MCF 10A (cell line): ENCODE results near the gene SNTB2. TPM values are rescaled to one million over a fixed set of nuclear protein-coding genes. Genes with fewer than 3 reads are reported as not detected.

ENCODE experiments used
- BruUV-seq: library from RNA; stranded (reverse); fragments of 400-500 nt; replicated peaks from 2 replicates; lab custom pipeline; 2021; lab: Mats Ljungman, UMichigan
- CTCF ChIA-PET: fragments of 300-600 bp; sonication (Branson Sonifier 250); formaldehyde crosslinking; extraction: SDS; loops from one replicate; lab custom pipeline; 2021; ENCODE audit warnings: antibody characterized with exemption, inconsistent platforms; lab: Yijun Ruan, JAX
- POLR2A ChIA-PET: fragments of 300-600, 350-650 bp; sonication (Branson Sonifier 250); formaldehyde crosslinking; extraction: SDS; loops from one replicate; lab custom pipeline; 2020; ENCODE audit warnings: antibody characterized with exemption, inconsistent platforms; lab: Yijun Ruan, JAX
- DNase-seq: peaks from one replicate; pipeline ENCODE4 v3.0.0-alpha.2; 2018; ENCODE audit not compliant: unreplicated experiment
- H3K27ac Mint-ChIP-seq: one replicate; pipeline ENCODE4 v1.8.0; 2022; ENCODE audit warnings: mild to moderate bottlenecking, low read depth, mixed read lengths; ENCODE audit not compliant: unreplicated experiment
- H3K27me3 Mint-ChIP-seq: one replicate; pipeline ENCODE4 v1.8.0; 2022; ENCODE audit warnings: mixed read lengths; ENCODE audit not compliant: insufficient read depth, unreplicated experiment
- H3K36me3 Mint-ChIP-seq: one replicate; pipeline ENCODE4 v1.8.0; 2022; ENCODE audit warnings: mild to moderate bottlenecking, moderate library complexity, mixed read lengths; ENCODE audit not compliant: insufficient read depth, unreplicated experiment
- H3K4me1 Mint-ChIP-seq: one replicate; pipeline ENCODE4 v1.8.0; 2022; ENCODE audit warnings: mixed read lengths; ENCODE audit not compliant: insufficient read depth, unreplicated experiment
- H3K4me3 Mint-ChIP-seq: one replicate; pipeline ENCODE4 v1.8.0; 2022; ENCODE audit warnings: mild to moderate bottlenecking, moderate library complexity, mixed read lengths; ENCODE audit not compliant: unreplicated experiment
- H3K9me3 Mint-ChIP-seq: one replicate; pipeline ENCODE4 v1.8.0; 2022; ENCODE audit warnings: mixed read lengths; ENCODE audit not compliant: unreplicated experiment
- intact Hi-C: fragments of 100-400 bp; cut with micrococcal nuclease; formaldehyde crosslinking; loops from 2 replicates; pipeline ENCODE4 v1.14.1; 2022
- total RNA-seq: library from RNA; stranded (reverse); gene quantifications from 2 replicates; pipeline ENCODE4 v1.2.3, GENCODE V29; 2022
- TF ChIP-seq, protein P1 (sequence below): fragments of 200-600 bp; IDR thresholded peaks from one replicate; pipeline ENCODE4 v1.8.0; 2022; ENCODE audit warnings: antibody characterized with exemption, mild to moderate bottlenecking; ENCODE audit not compliant: unreplicated experiment

Gene SNTB2
- total RNA-seq, 1 experiment from 2014 or later = 20.2 TPM

DNA sequence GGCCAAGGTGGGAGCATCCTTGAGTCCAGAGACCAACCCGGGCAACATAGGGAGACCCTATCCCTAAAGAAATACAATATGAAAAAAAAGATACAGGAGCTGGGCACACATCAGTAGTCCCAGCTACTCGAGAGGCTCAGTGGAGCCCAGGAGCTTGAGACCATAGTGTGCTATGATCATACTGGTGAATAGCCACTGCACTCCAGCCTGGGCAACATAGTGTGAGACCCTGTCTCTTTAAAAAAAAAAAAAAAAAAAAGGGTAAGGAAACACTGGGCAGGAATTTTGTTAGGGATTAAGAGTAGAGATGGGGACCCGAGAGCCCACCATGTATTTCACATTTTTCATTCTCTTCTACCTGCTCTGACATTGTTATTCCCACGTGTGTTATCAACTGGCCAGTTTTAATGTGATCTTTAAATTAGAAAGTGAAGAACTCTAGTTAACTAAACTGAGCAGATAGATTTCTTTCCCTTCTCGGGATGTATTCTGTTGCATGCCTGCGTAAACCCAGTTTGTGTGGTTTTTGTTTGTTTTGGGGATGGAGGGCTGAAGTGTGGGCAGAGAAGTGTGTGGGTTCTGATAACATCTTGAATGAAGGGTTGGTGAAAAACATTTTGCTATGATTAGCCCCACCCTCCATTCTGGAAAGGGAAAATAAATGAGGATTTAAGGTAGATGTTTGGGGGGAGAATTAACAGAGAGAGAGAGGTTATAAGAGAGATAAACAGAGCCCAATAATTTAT lies 17.2 kb upstream of the SNTB2 start:
- Mint-ChIP-seq H3K36me3 (peaks cover 63% of the 10 kb centered on the region), H3K27me3 (no peaks in the 10 kb centered on the region), H3K27ac (peak overlapping the region; percentile 17), H3K9me3 (no peaks in the 10 kb centered on the region), H3K4me3 (no peak overlapping the region), H3K4me1 (peaks cover 8% of the 10 kb centered on the region)
- DNase-seq = no peak
- CTCF ChIA-PET = interaction anchor here (0.6 kb wide), 1 partner anchor 10 kb away, joined by 4 read pairs; no protein-coding TSS in a partner anchor
- no TSS peak for BruUV-seq
- TF ChIP-seq, protein P1, sequence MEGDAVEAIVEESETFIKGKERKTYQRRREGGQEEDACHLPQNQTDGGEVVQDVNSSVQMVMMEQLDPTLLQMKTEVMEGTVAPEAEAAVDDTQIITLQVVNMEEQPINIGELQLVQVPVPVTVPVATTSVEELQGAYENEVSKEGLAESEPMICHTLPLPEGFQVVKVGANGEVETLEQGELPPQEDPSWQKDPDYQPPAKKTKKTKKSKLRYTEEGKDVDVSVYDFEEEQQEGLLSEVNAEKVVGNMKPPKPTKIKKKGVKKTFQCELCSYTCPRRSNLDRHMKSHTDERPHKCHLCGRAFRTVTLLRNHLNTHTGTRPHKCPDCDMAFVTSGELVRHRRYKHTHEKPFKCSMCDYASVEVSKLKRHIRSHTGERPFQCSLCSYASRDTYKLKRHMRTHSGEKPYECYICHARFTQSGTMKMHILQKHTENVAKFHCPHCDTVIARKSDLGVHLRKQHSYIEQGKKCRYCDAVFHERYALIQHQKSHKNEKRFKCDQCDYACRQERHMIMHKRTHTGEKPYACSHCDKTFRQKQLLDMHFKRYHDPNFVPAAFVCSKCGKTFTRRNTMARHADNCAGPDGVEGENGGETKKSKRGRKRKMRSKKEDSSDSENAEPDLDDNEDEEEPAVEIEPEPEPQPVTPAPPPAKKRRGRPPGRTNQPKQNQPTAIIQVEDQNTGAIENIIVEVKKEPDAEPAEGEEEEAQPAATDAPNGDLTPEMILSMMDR = no peak
- POLR2A ChIA-PET = no interaction called here
- intact Hi-C loops = no loop called here

DNA sequence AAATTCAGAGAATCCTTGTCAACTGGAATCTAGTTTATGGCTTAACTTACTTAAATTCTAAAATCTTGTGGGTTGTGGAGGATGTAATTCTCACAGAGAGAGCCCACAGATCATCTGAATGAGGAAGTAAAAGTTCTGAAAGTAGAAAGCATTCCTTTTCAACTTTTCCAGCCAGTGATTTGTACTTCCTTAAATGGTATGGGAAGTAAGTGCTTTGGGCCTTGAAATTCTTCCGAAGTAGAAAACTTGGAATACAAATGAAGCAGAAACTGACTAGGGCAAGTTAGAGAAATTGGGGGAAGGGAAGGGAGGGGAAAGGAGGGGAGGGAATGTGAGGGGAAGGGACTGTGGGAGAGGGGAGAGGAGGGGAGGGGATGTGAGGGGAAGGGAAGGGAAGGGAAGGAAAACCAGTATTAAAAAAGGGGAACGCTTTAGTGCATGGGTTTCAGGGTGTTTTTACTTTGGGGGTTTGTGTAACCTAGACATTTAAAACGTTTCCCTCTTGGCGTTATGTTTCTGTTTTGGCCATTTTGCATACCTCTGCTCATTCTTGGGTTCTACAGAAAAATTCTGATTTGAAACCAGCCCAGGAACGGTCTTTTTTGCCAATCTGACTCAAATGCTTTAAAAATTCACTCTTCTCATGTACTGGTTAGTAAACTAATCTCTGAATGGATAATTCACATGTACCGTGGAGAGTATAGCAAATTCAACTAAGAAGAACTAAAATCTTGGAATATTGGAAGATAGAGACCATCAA lies 15.5 kb upstream of the SNTB2 start:
- POLR2A ChIA-PET = interaction anchor here (3.2 kb wide), 1 partner anchor 28 kb away, joined by 17 read pairs; no protein-coding TSS in a partner anchor
- peaks cover 50% of the 10 kb centered on the region for H3K36me3 Mint-ChIP-seq
- CTCF ChIA-PET = no interaction called here
- intact Hi-C loops = loop anchor here (2.0 kb wide), 1 partner anchor 115 kb away; no protein-coding TSS in a partner anchor
- BruUV-seq = no TSS peak
- no peaks in the 10 kb centered on the region for H3K9me3 Mint-ChIP-seq
- H3K4me1 Mint-ChIP-seq = peaks cover 11% of the 10 kb centered on the region
- DNase-seq = no peak
- H3K27ac Mint-ChIP-seq = no peak overlapping the region
- TF ChIP-seq, protein P1 = no peak
- H3K27me3 Mint-ChIP-seq = no peaks in the 10 kb centered on the region
- no peak overlapping the region for H3K4me3 Mint-ChIP-seq

DNA sequence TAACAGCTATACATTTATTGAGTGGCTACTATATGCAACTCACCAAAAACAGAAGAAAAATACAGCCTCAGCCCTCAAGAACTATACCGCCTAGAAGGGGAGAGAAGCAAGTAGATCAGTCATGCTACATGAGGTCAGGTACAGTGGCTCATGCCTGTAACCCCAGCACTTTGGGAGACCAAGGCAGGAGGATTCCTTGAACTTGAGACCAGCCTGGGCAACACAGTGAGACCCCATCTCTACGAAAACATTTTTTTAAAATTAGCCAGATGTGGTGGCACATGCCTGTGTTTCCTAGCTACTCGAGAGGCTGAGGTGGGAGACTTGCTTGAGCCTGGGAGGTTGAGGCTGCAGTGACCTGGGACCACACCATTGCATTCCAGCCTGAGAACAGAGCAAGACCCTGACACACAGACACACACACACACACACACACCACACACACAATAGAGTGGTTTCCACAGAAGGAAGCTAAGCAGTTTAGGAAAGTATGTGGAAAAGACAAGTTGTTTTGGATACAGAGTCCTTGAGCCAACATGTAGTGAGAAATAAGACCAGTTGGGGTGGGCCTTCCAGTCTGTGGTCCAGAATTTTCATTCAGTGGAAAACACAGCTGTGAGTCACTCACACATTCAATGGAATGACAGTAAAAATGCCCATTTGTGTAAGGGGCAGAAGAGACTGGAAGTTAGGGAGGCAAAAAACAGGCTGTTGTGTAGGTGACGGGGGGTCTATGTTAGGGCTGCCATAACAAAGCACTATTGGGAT lies 10.7 kb upstream of the SNTB2 start:
- no peak overlapping the region for H3K4me3 Mint-ChIP-seq
- H3K9me3 Mint-ChIP-seq = no peaks in the 10 kb centered on the region
- intact Hi-C loops = no loop called here
- TF ChIP-seq, protein P1 = no peak
- DNase-seq = no peak
- H3K27ac Mint-ChIP-seq = no peak overlapping the region
- POLR2A ChIA-PET = interaction anchor here (1.5 to 2.5 kb wide), 3 partner anchors 11 to 111 kb away, joined by 6 to 8 read pairs (median 6); partner anchors contain the start of gene SNTB2
- no TSS peak for BruUV-seq
- no peaks in the 10 kb centered on the region for H3K27me3 Mint-ChIP-seq
- CTCF ChIA-PET = interaction anchor here (0.6 to 1.5 kb wide), 7 partner anchors 23 to 343 kb away, joined by 3 to 5 read pairs (median 3); partner anchors contain the start of gene VPS4A
- peaks cover 26% of the 10 kb centered on the region for H3K4me1 Mint-ChIP-seq
- H3K36me3 Mint-ChIP-seq = peaks cover 13% of the 10 kb centered on the region
